ENCODE data around the gene ETV6. TPM values are rescaled to one million over a fixed set of nuclear protein-coding genes. Genes with fewer than 3 reads are reported as not detected.

The ETV6 gene
- total RNA-seq, 1 experiment from 2014 or later: 89.1 TPM

DNA sequence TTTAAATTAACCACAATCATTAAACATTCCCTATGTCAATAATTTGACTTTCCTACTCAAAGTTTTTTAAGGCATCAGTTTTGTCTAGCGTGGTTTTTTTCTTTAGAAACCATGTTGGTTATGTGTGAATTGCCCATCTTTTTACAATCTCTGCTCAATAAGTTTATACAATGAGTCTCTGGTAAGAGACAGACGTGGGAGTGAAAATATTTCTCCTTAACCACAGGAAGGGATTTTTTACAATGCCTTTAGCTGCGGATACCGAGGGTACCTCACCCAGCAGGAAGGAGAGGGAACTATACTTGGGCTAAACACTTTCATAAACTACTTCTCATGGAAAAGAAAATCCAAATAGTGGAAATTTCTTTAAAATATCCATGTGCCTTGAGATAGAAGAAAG, 229.8 kb downstream of the ETV6 start:
- Mint-ChIP-seq H3K36me3 (ENCODE audit: insufficient read depth, unreplicated experiment) (peaks cover 60% of the 10 kb centered on the region), H3K9me3 (ENCODE audit: low read depth, unreplicated experiment) (no peaks in the 10 kb centered on the region), H3K4me3 (ENCODE audit: low read depth, unreplicated experiment) (no peak overlapping the region), H3K4me1 (ENCODE audit: low read depth, unreplicated experiment) (peaks cover 79% of the 10 kb centered on the region), H3K27ac (ENCODE audit: unreplicated experiment) (peak overlapping the region; percentile 97), H3K27me3 (ENCODE audit: unreplicated experiment) (no peaks in the 10 kb centered on the region)
- TF ChIP-seq, protein P1, sequence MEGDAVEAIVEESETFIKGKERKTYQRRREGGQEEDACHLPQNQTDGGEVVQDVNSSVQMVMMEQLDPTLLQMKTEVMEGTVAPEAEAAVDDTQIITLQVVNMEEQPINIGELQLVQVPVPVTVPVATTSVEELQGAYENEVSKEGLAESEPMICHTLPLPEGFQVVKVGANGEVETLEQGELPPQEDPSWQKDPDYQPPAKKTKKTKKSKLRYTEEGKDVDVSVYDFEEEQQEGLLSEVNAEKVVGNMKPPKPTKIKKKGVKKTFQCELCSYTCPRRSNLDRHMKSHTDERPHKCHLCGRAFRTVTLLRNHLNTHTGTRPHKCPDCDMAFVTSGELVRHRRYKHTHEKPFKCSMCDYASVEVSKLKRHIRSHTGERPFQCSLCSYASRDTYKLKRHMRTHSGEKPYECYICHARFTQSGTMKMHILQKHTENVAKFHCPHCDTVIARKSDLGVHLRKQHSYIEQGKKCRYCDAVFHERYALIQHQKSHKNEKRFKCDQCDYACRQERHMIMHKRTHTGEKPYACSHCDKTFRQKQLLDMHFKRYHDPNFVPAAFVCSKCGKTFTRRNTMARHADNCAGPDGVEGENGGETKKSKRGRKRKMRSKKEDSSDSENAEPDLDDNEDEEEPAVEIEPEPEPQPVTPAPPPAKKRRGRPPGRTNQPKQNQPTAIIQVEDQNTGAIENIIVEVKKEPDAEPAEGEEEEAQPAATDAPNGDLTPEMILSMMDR (IDR thresholded peaks at IDR 0.05; ENCODE audit: unreplicated experiment): no peak
- intact Hi-C loops (cut with micrococcal nuclease; ENCODE audit: unreplicated experiment): loop anchor here (5.0 kb wide), 4 partner anchors 132 to 297 kb away; no protein-coding TSS in a partner anchor
- DNase-seq: no peak
- no TSS peak for BruUV-seq (replicated peaks)
- CTCF ChIA-PET: interaction anchor here (0.6 kb wide), 1 partner anchor 14 kb away, joined by 3 read pairs; no protein-coding TSS in a partner anchor

DNA sequence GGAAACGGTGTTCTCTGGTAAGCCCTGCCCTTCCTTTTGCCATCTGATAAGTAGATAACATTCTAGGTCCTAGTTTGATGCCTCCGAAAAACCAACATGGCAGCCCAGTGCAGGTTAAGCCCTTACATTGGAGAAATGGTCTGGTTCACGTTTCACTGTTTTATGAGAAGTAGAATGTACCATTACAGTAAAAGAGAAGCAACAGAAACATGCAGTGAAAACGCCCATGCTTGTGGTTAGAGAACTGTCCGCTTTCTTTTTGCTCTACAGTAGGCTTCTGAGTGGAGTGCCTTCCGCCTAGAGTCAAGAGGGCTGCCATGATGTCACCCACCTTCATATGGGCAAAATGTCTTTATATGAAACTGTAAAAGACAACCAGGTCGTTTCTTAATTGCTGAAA, 230.9 kb downstream of the ETV6 start:
- intact Hi-C loops (cut with micrococcal nuclease; ENCODE audit: unreplicated experiment): loop anchor here (5.0 kb wide), 1 partner anchor 248 kb away; no protein-coding TSS in a partner anchor
- CTCF ChIA-PET: interaction anchor here (0.7 kb wide), 1 partner anchor 388 kb away, joined by 4 read pairs; no protein-coding TSS in a partner anchor
- DNase-seq: no peak
- no peak overlapping the region for H3K4me3 Mint-ChIP-seq (ENCODE audit: low read depth, unreplicated experiment)
- TF ChIP-seq, protein P1 (IDR thresholded peaks at IDR 0.05; ENCODE audit: unreplicated experiment): no peak
- H3K9me3 Mint-ChIP-seq (ENCODE audit: low read depth, unreplicated experiment): no peaks in the 10 kb centered on the region
- H3K4me1 Mint-ChIP-seq (ENCODE audit: low read depth, unreplicated experiment): peaks cover 82% of the 10 kb centered on the region
- H3K36me3 Mint-ChIP-seq (ENCODE audit: insufficient read depth, unreplicated experiment): peaks cover 65% of the 10 kb centered on the region
- no TSS peak for BruUV-seq (replicated peaks)
- no peak overlapping the region for H3K27ac Mint-ChIP-seq (ENCODE audit: unreplicated experiment)
- no peaks in the 10 kb centered on the region for H3K27me3 Mint-ChIP-seq (ENCODE audit: unreplicated experiment)

DNA sequence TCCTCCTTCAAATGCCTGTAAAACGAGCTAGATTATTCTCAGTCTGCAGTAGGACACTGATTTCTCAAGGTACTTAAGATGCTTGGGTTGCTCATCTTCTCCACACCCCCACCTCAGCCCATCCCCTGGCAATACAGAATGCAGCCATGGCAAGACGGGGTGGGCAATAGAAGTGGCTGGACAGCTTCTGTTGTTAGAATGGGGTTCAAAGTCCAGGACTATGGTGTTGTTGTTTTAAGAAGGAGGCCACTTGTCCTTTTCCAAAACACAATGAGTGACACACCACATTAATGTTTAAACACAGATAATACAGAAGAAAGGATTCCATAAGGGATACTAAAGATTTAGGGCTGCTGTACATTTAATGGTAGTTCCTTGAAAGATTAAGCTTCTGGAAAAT, 232.4 kb downstream of the ETV6 start:
- CTCF ChIA-PET: interaction anchor here (0.6 to 1.2 kb wide), 4 partner anchors 128 to 319 kb away, joined by 3 to 5 read pairs (median 4); no protein-coding TSS in a partner anchor

DNA sequence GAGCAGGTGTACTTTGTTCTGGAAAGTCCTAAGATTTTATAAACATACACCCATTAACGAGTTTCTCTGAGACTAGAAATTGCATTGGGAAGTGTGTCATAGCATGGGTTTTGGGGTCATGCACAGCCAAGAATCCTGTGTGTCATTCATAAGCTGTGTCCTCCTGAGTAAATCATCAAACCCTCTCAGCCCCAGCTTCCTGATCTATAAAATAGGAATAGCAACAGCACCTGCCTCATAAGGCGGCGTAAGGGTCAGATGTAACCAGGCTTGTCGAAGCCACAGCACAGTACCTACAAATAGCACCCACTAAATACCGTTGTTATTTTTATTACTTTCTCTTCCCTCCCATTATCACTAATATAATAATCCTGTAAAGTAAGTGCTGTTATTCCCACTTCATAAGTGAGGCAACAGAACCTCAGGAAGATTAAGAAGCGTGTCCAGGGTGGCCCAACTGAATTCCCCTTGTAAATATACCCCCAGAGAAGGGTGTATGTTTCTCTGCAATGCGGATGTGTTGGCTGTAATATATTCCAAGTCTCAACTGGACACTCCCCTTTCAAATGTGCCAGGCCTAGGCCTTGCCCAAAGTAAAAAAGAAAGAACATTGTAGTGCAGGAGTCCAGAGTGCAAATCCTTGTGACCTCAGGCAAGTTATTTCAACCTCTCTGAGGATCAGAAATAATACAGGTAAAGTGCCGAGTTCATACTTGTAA, 233.0 kb downstream of the ETV6 start:
- DNase-seq: peak; percentile 43
- no TSS peak for BruUV-seq (replicated peaks)
- TF ChIP-seq, protein P1 (IDR thresholded peaks at IDR 0.05; ENCODE audit: unreplicated experiment): no peak
- intact Hi-C loops (cut with micrococcal nuclease; ENCODE audit: unreplicated experiment): loop anchor here (5.0 kb wide), 1 partner anchor 250 kb away; no protein-coding TSS in a partner anchor
- Mint-ChIP-seq H3K4me1 (ENCODE audit: low read depth, unreplicated experiment) (peaks cover 81% of the 10 kb centered on the region), H3K27me3 (ENCODE audit: unreplicated experiment) (no peaks in the 10 kb centered on the region), H3K4me3 (ENCODE audit: low read depth, unreplicated experiment) (peak overlapping the region; percentile 41), H3K36me3 (ENCODE audit: insufficient read depth, unreplicated experiment) (peaks cover 66% of the 10 kb centered on the region), H3K27ac (ENCODE audit: unreplicated experiment) (peak overlapping the region; percentile 69), H3K9me3 (ENCODE audit: low read depth, unreplicated experiment) (no peaks in the 10 kb centered on the region)
- CTCF ChIA-PET: interaction anchor here (0.6 to 1.2 kb wide), 5 partner anchors 10 to 319 kb away, joined by 3 to 7 read pairs (median 5); no protein-coding TSS in a partner anchor

More for the DNA sequence above, 232.4 kb downstream of the ETV6 start:
- Mint-ChIP-seq H3K4me1 (ENCODE audit: low read depth, unreplicated experiment) (peaks cover 82% of the 10 kb centered on the region), H3K4me3 (ENCODE audit: low read depth, unreplicated experiment) (peak overlapping the region; percentile 41), H3K9me3 (ENCODE audit: low read depth, unreplicated experiment) (no peaks in the 10 kb centered on the region), H3K27me3 (ENCODE audit: unreplicated experiment) (no peaks in the 10 kb centered on the region), H3K27ac (ENCODE audit: unreplicated experiment) (peak overlapping the region; percentile 69), H3K36me3 (ENCODE audit: insufficient read depth, unreplicated experiment) (peaks cover 67% of the 10 kb centered on the region)
- intact Hi-C loops (cut with micrococcal nuclease; ENCODE audit: unreplicated experiment): loop anchor here (5.0 kb wide), 1 partner anchor 250 kb away; no protein-coding TSS in a partner anchor
- DNase-seq: no peak
- TF ChIP-seq, protein P1 (IDR thresholded peaks at IDR 0.05; ENCODE audit: unreplicated experiment): no peak
- BruUV-seq (replicated peaks): no TSS peak

All from Calu3 (cell line).